ENCODE results near the gene CYTH3. TPM values are rescaled to one million over a fixed set of nuclear protein-coding genes. Genes with fewer than 3 reads are reported as not detected.

Gene CYTH3
- total and polyA plus RNA-seq, 2 donors (not counting 3 experiments of a cell fraction or from before 2014, with no cell fraction given): 8.6 to 11.2 TPM

GRCh38 chr7:6188389-6188788 is 84.0 kb downstream of the CYTH3 start:
- no peak for FAIRE-seq
- Histone ChIP-seq H3K4me1 (ENCODE audit: control insufficient read depth, extremely low read depth, insufficient read depth, low read length) (no peaks in the 10 kb centered on the region), H4K20me1 (replicated peaks; ENCODE audit: control insufficient read depth, extremely low read depth, insufficient read depth, low read length) (no peaks in the 10 kb centered on the region), H3K27me3 (ENCODE audit: control insufficient read depth in 2 of 2, insufficient read depth in 2 of 2, low read length in 2 of 2) (no peaks in the 10 kb centered on the region), H3K27ac (ENCODE audit: insufficient read depth, low read depth, low read length) (no peak overlapping the region), H3K9ac (replicated peaks; ENCODE audit: extremely low read depth, insufficient read depth, low read length) (no peak overlapping the region), H3K79me2 (ENCODE audit: control insufficient read depth, insufficient read depth, low read length) (no peaks in the 10 kb centered on the region), H3K4me2 (ENCODE audit: insufficient read depth, low read length) (no peak overlapping the region), H3K9me1 (replicated peaks; ENCODE audit: control insufficient read depth, extremely low read depth, insufficient read depth, low read length) (no peaks in the 10 kb centered on the region), H3K4me3 (replicated peaks in 1 of 3; ENCODE audit: insufficient read depth in 1 of 3, low read depth in 1 of 3, low read length in 3 of 3) (no peak overlapping the region), H3K9me3 (replicated peaks; ENCODE audit: control insufficient read depth, insufficient read depth, low read length) (no peaks in the 10 kb centered on the region), H2AFZ (ENCODE audit: low read depth, low read length) (no peak overlapping the region), H3K36me3 (ENCODE audit: control insufficient read depth in 2 of 2, extremely low read depth in 1 of 2, insufficient read depth in 2 of 2, low read length in 2 of 2) (peaks cover 0 to 2% of the 10 kb centered on the region in 2 experiments)
- ChIA-PET CTCF (interaction anchor here (1.5 to 1.6 kb wide), 2 partner anchors 14 to 28 kb away, joined by 5 read pairs; no protein-coding TSS in a partner anchor), POLR2A (no interaction called here)
- no TSS peak for BruUV-seq (replicated peaks)
- TF ChIP-seq POLR2AphosphoS5 (IDR thresholded peaks at IDR 0.05; ENCODE audit: insufficient read depth, low read depth, low read length): no peak
- dilution Hi-C loops (cut with MboI; ENCODE audit: extremely low pct_ligation_motif_present, low sequenced_read_pairs) (no loop called here), intact Hi-C loops (cut with micrococcal nuclease) (no loop called here)
- no peak for DNase-seq (ENCODE audit: low read depth, low spot score)

- intact Hi-C loops (cut with micrococcal nuclease): no loop called here
- ChIA-PET POLR2A (no interaction called here), CTCF (no interaction called here)
- no peak overlapping the region for H3K27ac ChIP-seq (ENCODE audit: insufficient read depth, low read depth, low read length)
- H3K9ac ChIP-seq (replicated peaks; ENCODE audit: extremely low read depth, insufficient read depth, low read length): no peak overlapping the region
- H3K4me3 ChIP-seq (replicated peaks in 1 of 3; ENCODE audit: insufficient read depth in 1 of 3, low read depth in 1 of 3, low read length in 3 of 3): no peak overlapping the region
- FAIRE-seq (no peak), DNase-seq (ENCODE audit: low read depth, low spot score) (no peak)
- H3K4me2 ChIP-seq (ENCODE audit: insufficient read depth, low read length): no peak overlapping the region
- BruUV-seq (replicated peaks): no TSS peak
- no peak overlapping the region for H2AFZ ChIP-seq (ENCODE audit: low read depth, low read length)
- dilution Hi-C loops (cut with MboI; ENCODE audit: extremely low pct_ligation_motif_present, low sequenced_read_pairs): no loop called here
- TF ChIP-seq JUN (IDR thresholded peaks at IDR 0.05; ENCODE audit: borderline replicate concordance, insufficient read depth, insufficient read length, low read depth): no peak
- no peak for TF ChIP-seq EZH2 (IDR thresholded peaks at IDR 0.05; ENCODE audit: borderline replicate concordance, low read depth, low read length, severe bottlenecking)
- no peak for TF ChIP-seq MAX (IDR thresholded peaks at IDR 0.05; ENCODE audit: insufficient read depth, insufficient read length)
- TF ChIP-seq GATA2 (IDR thresholded peaks at IDR 0.05; ENCODE audit: insufficient read depth, insufficient read length, low read depth, low read length): no peak
- no peak for TF ChIP-seq MYC (IDR thresholded peaks at IDR 0.05; ENCODE audit: low read depth, low read length)
- no peak for TF ChIP-seq POLR2AphosphoS5 (IDR thresholded peaks at IDR 0.05; ENCODE audit: insufficient read depth, low read depth, low read length)
- no peak for TF ChIP-seq CTCF (IDR thresholded peaks at IDR 0.05; ENCODE audit: extremely low read depth in 1 of 2, insufficient read depth in 1 of 2, low read depth in 1 of 2, low read length in 2 of 2)
- no peak for TF ChIP-seq POLR2A (IDR thresholded peaks at IDR 0.05; ENCODE audit: low read depth, low read length)
- TF ChIP-seq FOS (IDR thresholded peaks at IDR 0.05; ENCODE audit: borderline replicate concordance, insufficient read depth, low read length): no peak
- no peaks in the 10 kb centered on the region for H3K9me1 ChIP-seq (replicated peaks; ENCODE audit: control insufficient read depth, extremely low read depth, insufficient read depth, low read length)
- H3K36me3 ChIP-seq (ENCODE audit: control insufficient read depth in 2 of 2, extremely low read depth in 1 of 2, insufficient read depth in 2 of 2, low read length in 2 of 2): peaks cover 0 to 2% of the 10 kb centered on the region in 2 experiments
- H3K9me3 ChIP-seq (replicated peaks; ENCODE audit: control insufficient read depth, insufficient read depth, low read length): no peaks in the 10 kb centered on the region
- no peaks in the 10 kb centered on the region for H4K20me1 ChIP-seq (replicated peaks; ENCODE audit: control insufficient read depth, extremely low read depth, insufficient read depth, low read length)
- H3K4me1 ChIP-seq (ENCODE audit: control insufficient read depth, extremely low read depth, insufficient read depth, low read length): no peaks in the 10 kb centered on the region
- no peaks in the 10 kb centered on the region for H3K27me3 ChIP-seq (ENCODE audit: control insufficient read depth in 2 of 2, insufficient read depth in 2 of 2, low read length in 2 of 2)
- no peaks in the 10 kb centered on the region for H3K79me2 ChIP-seq (ENCODE audit: control insufficient read depth, insufficient read depth, low read length)
These were observed 85.8 kb downstream of the CYTH3 start for GRCh38 chr7:6186577-6186976.

Data from endothelial cell of umbilical vein (primary cell).